ENCODE data around the gene EPS8.

DNA sequence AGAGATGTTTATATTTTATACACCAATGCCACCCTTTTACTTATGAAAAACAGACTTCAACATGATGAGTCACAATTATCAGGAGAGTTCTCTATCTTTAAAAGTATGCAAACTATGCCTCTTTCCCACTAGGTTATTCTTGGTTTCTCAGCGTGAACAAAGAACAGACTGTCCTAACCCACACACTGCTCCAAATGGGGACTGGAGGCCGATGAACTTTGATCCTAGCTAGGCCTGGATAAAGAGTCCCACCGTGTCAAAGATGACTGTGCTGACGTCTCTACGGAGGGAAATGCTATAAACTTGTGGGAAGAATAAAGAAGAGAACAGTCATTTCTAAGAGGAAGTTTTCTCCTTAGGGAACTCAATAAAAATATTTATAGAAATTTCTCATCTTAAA, 160.1 kb downstream of the EPS8 start:
- TF ChIP-seq, protein P1, sequence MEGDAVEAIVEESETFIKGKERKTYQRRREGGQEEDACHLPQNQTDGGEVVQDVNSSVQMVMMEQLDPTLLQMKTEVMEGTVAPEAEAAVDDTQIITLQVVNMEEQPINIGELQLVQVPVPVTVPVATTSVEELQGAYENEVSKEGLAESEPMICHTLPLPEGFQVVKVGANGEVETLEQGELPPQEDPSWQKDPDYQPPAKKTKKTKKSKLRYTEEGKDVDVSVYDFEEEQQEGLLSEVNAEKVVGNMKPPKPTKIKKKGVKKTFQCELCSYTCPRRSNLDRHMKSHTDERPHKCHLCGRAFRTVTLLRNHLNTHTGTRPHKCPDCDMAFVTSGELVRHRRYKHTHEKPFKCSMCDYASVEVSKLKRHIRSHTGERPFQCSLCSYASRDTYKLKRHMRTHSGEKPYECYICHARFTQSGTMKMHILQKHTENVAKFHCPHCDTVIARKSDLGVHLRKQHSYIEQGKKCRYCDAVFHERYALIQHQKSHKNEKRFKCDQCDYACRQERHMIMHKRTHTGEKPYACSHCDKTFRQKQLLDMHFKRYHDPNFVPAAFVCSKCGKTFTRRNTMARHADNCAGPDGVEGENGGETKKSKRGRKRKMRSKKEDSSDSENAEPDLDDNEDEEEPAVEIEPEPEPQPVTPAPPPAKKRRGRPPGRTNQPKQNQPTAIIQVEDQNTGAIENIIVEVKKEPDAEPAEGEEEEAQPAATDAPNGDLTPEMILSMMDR (IDR thresholded peaks at IDR 0.05), result no peak
- TF ChIP-seq POLR2A (IDR thresholded peaks at IDR 0.05; ENCODE audit: low read depth) (no peak), POLR2AphosphoS5 (IDR thresholded peaks at IDR 0.05) (peak; percentile 84), EP300 (IDR thresholded peaks at IDR 0.05) (peak; percentile 85)
